Endothelial cell of umbilical vein (primary cell): ENCODE data around the gene PLD1. TPM values are rescaled to one million over a fixed set of nuclear protein-coding genes. Genes with fewer than 3 reads are reported as not detected.

ENCODE experiments used
- BruUV-seq: library from RNA; stranded (reverse); fragments of 400-500 nt; replicated peaks from 2 replicates; lab custom pipeline; 2021; lab: Mats Ljungman, UMichigan
- CTCF ChIA-PET: fragments of 300-600, 350-600 bp; sonication (Branson Sonifier 250); formaldehyde crosslinking; loops from one replicate; lab custom pipeline; 2021; ENCODE audit warnings: antibody characterized with exemption, inconsistent platforms; lab: Charles Lee
- POLR2A ChIA-PET: fragments of 300-600, 350-600 bp; sonication (Branson Sonifier 250); formaldehyde crosslinking; loops from one replicate; lab custom pipeline; 2021; ENCODE audit warnings: antibody characterized with exemption, inconsistent platforms; lab: Charles Lee
- DNase-seq: peaks from one replicate; pipeline ENCODE4 v3.0.0-alpha.2; 2011; ENCODE audit warnings: low read depth, low spot score
- FAIRE-seq: peaks from 2 replicates; lab custom pipeline; 2011; peaks lifted over from hg19 to GRCh38; lab: Jason Lieb, UNC
- H2AFZ ChIP-seq: 2 replicates; pipeline ENCODE4 v1.6.0; 2012; ENCODE audit warnings: low read depth, low read length, control low read depth, inconsistent platforms
- H3K27ac ChIP-seq: 2 replicates; pipeline ENCODE4 v1.5.1; 2011; ENCODE audit warnings: low read depth, mild to moderate bottlenecking, control low read depth, low read length, moderate library complexity; ENCODE audit not compliant: insufficient read depth
- H3K27me3 ChIP-seq, 2 experiments: 2 replicates each; pipeline versions ENCODE4 v1.6.0 to v1.6.1; 2011; ENCODE audit warnings: low read length in 2 of 2, mixed read lengths in 1 of 2; ENCODE audit not compliant: control insufficient read depth in 2 of 2, insufficient read depth in 2 of 2
- H3K36me3 ChIP-seq, 2 experiments: 2 replicates in 1 of 2; 3 replicates in 1 of 2; pipeline ENCODE4 v1.5.1; 2011; ENCODE audit warnings: low read length in 2 of 2, mild to moderate bottlenecking in 1 of 2, moderate library complexity in 1 of 2; ENCODE audit not compliant: control insufficient read depth in 2 of 2, insufficient read depth in 2 of 2; ENCODE audit errors: extremely low read depth in 1 of 2
- H3K4me1 ChIP-seq: 3 replicates; pipeline ENCODE4 v1.5.1; 2011; ENCODE audit warnings: mild to moderate bottlenecking, low read length; ENCODE audit not compliant: control insufficient read depth, insufficient read depth; ENCODE audit errors: extremely low read depth
- H3K4me2 ChIP-seq: 2 replicates; pipeline ENCODE4 v1.6.1; 2011; ENCODE audit warnings: low read length, control low read depth, mixed read lengths; ENCODE audit not compliant: insufficient read depth
- H3K4me3 ChIP-seq, 3 experiments: fragments of 200-600 bp in 1 of 3; sonication (generic), shearing (Covaris generic) in 1 of 3; replicated peaks in 1 of 3; 2 replicates each; pipeline ENCODE4 v1.5.1; 2011 to 2016; ENCODE audit warnings: control low read depth in 3 of 3, low read length in 3 of 3, mild to moderate bottlenecking in 2 of 3, inconsistent platforms in 1 of 3, low read depth in 1 of 3, moderate library complexity in 1 of 3; ENCODE audit not compliant: insufficient read depth in 1 of 3
- H3K79me2 ChIP-seq: 2 replicates; pipeline ENCODE4 v1.6.0; 2012; ENCODE audit warnings: low read length, inconsistent platforms; ENCODE audit not compliant: control insufficient read depth, insufficient read depth
- H3K9ac ChIP-seq: replicated peaks from 2 replicates; pipeline ENCODE3; 2011; ENCODE audit warnings: low read length, control low read depth; ENCODE audit not compliant: insufficient read depth; ENCODE audit errors: extremely low read depth
- H3K9me1 ChIP-seq: replicated peaks from 3 replicates; pipeline ENCODE4 v1.6.0; 2011; ENCODE audit warnings: mild to moderate bottlenecking, low read length; ENCODE audit not compliant: control insufficient read depth, insufficient read depth; ENCODE audit errors: extremely low read depth
- H3K9me3 ChIP-seq: replicated peaks from 2 replicates; pipeline ENCODE4 v1.5.1; 2012; ENCODE audit warnings: low read length, inconsistent platforms; ENCODE audit not compliant: control insufficient read depth, insufficient read depth
- H4K20me1 ChIP-seq: replicated peaks from 2 replicates; pipeline ENCODE3; 2011; ENCODE audit warnings: mild to moderate bottlenecking, low read length; ENCODE audit not compliant: control insufficient read depth, insufficient read depth; ENCODE audit errors: extremely low read depth
- CTCF ChIP-seq, 2 donors: IDR thresholded peaks; 1 replicate in 1 of 2; 2 replicates in 1 of 2; pipeline ENCODE4 v1.5.1; 2011; ENCODE audit warnings: low read length in 2 of 2, mild to moderate bottlenecking in 2 of 2, moderate library complexity in 2 of 2, control low read depth in 1 of 2, inconsistent platforms in 1 of 2, low read depth in 1 of 2; ENCODE audit not compliant: insufficient read depth in 1 of 2; ENCODE audit errors: extremely low read depth in 1 of 2
- EZH2 ChIP-seq: IDR thresholded peaks from 2 replicates; pipeline ENCODE4 v1.6.1; 2012; ENCODE audit warnings: borderline replicate concordance, low read depth, mild to moderate bottlenecking, moderate library complexity, low read length, inconsistent platforms; ENCODE audit not compliant: severe bottlenecking
- GATA2 ChIP-seq: IDR thresholded peaks from 2 replicates; pipeline ENCODE4 v1.7.0; 2011; ENCODE audit warnings: low read depth, mild to moderate bottlenecking, moderate library complexity, mixed read lengths, low read length; ENCODE audit not compliant: insufficient read length, insufficient read depth
- JUN ChIP-seq: IDR thresholded peaks from 2 replicates; pipeline ENCODE4 v1.6.1; 2011; ENCODE audit warnings: borderline replicate concordance, low read depth; ENCODE audit not compliant: insufficient read length, insufficient read depth
- MAX ChIP-seq: IDR thresholded peaks from 2 replicates; pipeline ENCODE4 v1.6.1; 2011; ENCODE audit not compliant: insufficient read depth, insufficient read length
- POLR2A ChIP-seq: IDR thresholded peaks from 2 replicates; pipeline ENCODE4 v1.6.1; 2012; ENCODE audit warnings: low read depth, mild to moderate bottlenecking, control low read depth, low read length
- dilution Hi-C: fragments of 300-500 bp; cut with MboI; formaldehyde crosslinking; loops from one replicate; pipeline ENCODE4 v1.15.0; 2019; ENCODE audit warnings: low sequenced_read_pairs; ENCODE audit not compliant: extremely low pct_ligation_motif_present
- intact Hi-C: fragments of 100-400 bp; cut with micrococcal nuclease; formaldehyde crosslinking; loops from one replicate; pipeline ENCODE4 v1.10.0; 2022
- polyA plus RNA-seq, 4 experiments: library from polyadenylated mRNA; depleted of rRNA in 3 of 4; stranded (reverse) in 3 of 4; unstranded in 1 of 4; fragments of >200 nt; gene quantifications; 2 replicates each; pipeline versions ENCODE4 v1.2.1 to v1.2.3, GENCODE V29; 2011 to 2012; ENCODE audit warnings: missing spikeins in 1 of 4
- total RNA-seq: library from RNA; stranded (reverse); gene quantifications from 2 replicates; pipeline ENCODE4 v1.2.3, GENCODE V29; 2021

PLD1 gene
- total and polyA plus RNA-seq, 2 donors (not counting 3 experiments of a cell fraction or from before 2014, with no cell fraction given): 42.0 to 108 TPM

GRCh38 chr3:171700157-171700556, 110.1 kb downstream of the PLD1 start:
- intact Hi-C loops: loop anchor here (5.0 kb wide), 1 partner anchor 342 kb away; no protein-coding TSS in a partner anchor
- dilution Hi-C loops: no loop called here
- H3K27ac ChIP-seq: no peak overlapping the region
- H3K36me3 ChIP-seq: peaks cover 5 to 7% of the 10 kb centered on the region in 2 experiments
- no peaks in the 10 kb centered on the region for H3K4me1 ChIP-seq
- FAIRE-seq (no peak), DNase-seq (no peak)
- ChIA-PET CTCF (interaction anchor here (1.0 to 1.5 kb wide), 2 partner anchors 72 to 134 kb away, joined by 4 read pairs; no protein-coding TSS in a partner anchor), POLR2A (no interaction called here)
- H3K4me2 ChIP-seq: no peak overlapping the region
- TF ChIP-seq JUN (no peak), EZH2 (no peak), MAX (no peak), CTCF (IDR thresholded peaks at IDR 0.05; ENCODE audit: extremely low read depth in 1 of 2, insufficient read depth in 1 of 2, low read depth in 1 of 2, low read length in 2 of 2) (no peak), GATA2 (no peak), POLR2A (no peak)
- no peaks in the 10 kb centered on the region for H3K9me3 ChIP-seq
- H3K27me3 ChIP-seq: no peaks in the 10 kb centered on the region
- no peaks in the 10 kb centered on the region for H4K20me1 ChIP-seq
- H3K9me1 ChIP-seq: no peaks in the 10 kb centered on the region
- H3K4me3 ChIP-seq: no peak overlapping the region
- no peak overlapping the region for H2AFZ ChIP-seq
- H3K9ac ChIP-seq: no peak overlapping the region
- H3K79me2 ChIP-seq: no peaks in the 10 kb centered on the region
- BruUV-seq: no TSS peak
